ENCODE results near the gene CIROP.

The CIROP gene

GRCh38 chr14:23093991-23094665 is 10.7 kb downstream of the CIROP start:
- Mint-ChIP-seq H3K4me1 (peaks cover 31% of the 10 kb centered on the region), H3K4me3 (no peak overlapping the region), H3K27ac (no peak overlapping the region)

GRCh38 chr14:23093526-23093925 is 11.3 kb downstream of the CIROP start:
- Mint-ChIP-seq H3K27ac (no peak overlapping the region), H3K4me3 (peak overlapping the region in 1 of 2 donors; percentile 24), H3K9me3 (no peaks in the 10 kb centered on the region), H3K4me1 (peaks cover 31% of the 10 kb centered on the region), H3K27me3 (no peaks in the 10 kb centered on the region)
- no peak for DNase-seq
- no peak for ATAC-seq

More at GRCh38 chr14:23093991-23094665, 10.7 kb downstream of the CIROP start:
- no peaks in the 10 kb centered on the region for H3K27me3 Mint-ChIP-seq
- DNase-seq (no peak), ATAC-seq (no peak)
- H3K9me3 Mint-ChIP-seq: no peaks in the 10 kb centered on the region

- no peak for ATAC-seq
- Mint-ChIP-seq H3K4me3 (peak overlapping the region in 1 of 2 donors; percentile 24), H3K4me1 (peaks cover 31% of the 10 kb centered on the region), H3K27me3 (no peaks in the 10 kb centered on the region), H3K27ac (no peak overlapping the region), H3K9me3 (no peaks in the 10 kb centered on the region)
- DNase-seq: no peak
These were observed 11.7 kb downstream of the CIROP start for GRCh38 chr14:23093104-23093503.

GRCh38 chr14:23091294-23092225 is 13.2 kb downstream of the CIROP start:
- Mint-ChIP-seq H3K4me3 (no peak overlapping the region), H3K9me3 (no peaks in the 10 kb centered on the region), H3K4me1 (peaks cover 20% of the 10 kb centered on the region), H3K27me3 (no peaks in the 10 kb centered on the region), H3K27ac (peak overlapping the region in 1 of 2 donors; percentile 49)
- DNase-seq: no peak
- ATAC-seq: no peak

- DNase-seq (no peak), ATAC-seq (no peak)
- H3K4me1 Mint-ChIP-seq: peaks cover 30% of the 10 kb centered on the region
- H3K27me3 Mint-ChIP-seq: no peaks in the 10 kb centered on the region
- no peak overlapping the region for H3K4me3 Mint-ChIP-seq
- H3K9me3 Mint-ChIP-seq: no peaks in the 10 kb centered on the region
- no peak overlapping the region for H3K27ac Mint-ChIP-seq
These were observed 14.5 kb downstream of the CIROP start for GRCh38 chr14:23090254-23090636.

- DNase-seq (no peak), ATAC-seq (no peak)
- no peak overlapping the region for H3K4me3 Mint-ChIP-seq
- H3K27me3 Mint-ChIP-seq: no peaks in the 10 kb centered on the region
- no peak overlapping the region for H3K27ac Mint-ChIP-seq
- H3K4me1 Mint-ChIP-seq: peaks cover 30% of the 10 kb centered on the region
- H3K9me3 Mint-ChIP-seq: no peaks in the 10 kb centered on the region
These were observed 15.1 kb downstream of the CIROP start for GRCh38 chr14:23089498-23090253.

- Mint-ChIP-seq H3K9me3 (no peaks in the 10 kb centered on the region), H3K4me1 (peaks cover 23% of the 10 kb centered on the region), H3K27ac (peak overlapping the region in 1 of 2 donors; percentile 35), H3K4me3 (no peak overlapping the region), H3K27me3 (no peaks in the 10 kb centered on the region)
- DNase-seq: no peak
- ATAC-seq: no peak
These were observed 18.2 kb downstream of the CIROP start for GRCh38 chr14:23086565-23086964.

- Mint-ChIP-seq H3K4me1 (peaks cover 23% of the 10 kb centered on the region), H3K27ac (peak overlapping the region in 1 of 2 donors; percentile 89), H3K27me3 (no peaks in the 10 kb centered on the region), H3K4me3 (no peak overlapping the region), H3K9me3 (no peaks in the 10 kb centered on the region)
- ATAC-seq (no peak), DNase-seq (no peak)
These were observed 19.3 kb downstream of the CIROP start for GRCh38 chr14:23085458-23085857.

GRCh38 chr14:23080474-23080873 is 24.3 kb downstream of the CIROP start:
- peak overlapping the region in 1 of 2 donors; percentile 22 for H3K27ac Mint-ChIP-seq
- ATAC-seq (no peak), DNase-seq (no peak)
- no peaks in the 10 kb centered on the region for H3K9me3 Mint-ChIP-seq
- H3K4me1 Mint-ChIP-seq: peaks cover 2% of the 10 kb centered on the region
- no peaks in the 10 kb centered on the region for H3K27me3 Mint-ChIP-seq
- no peak overlapping the region for H3K4me3 Mint-ChIP-seq

GRCh38 chr14:23079716-23080115 is 25.1 kb downstream of the CIROP start:
- no peak overlapping the region for H3K27ac Mint-ChIP-seq

GRCh38 chr14:23078692-23079116 is 26.1 kb downstream of the CIROP start:
- Mint-ChIP-seq H3K4me1 (no peaks in the 10 kb centered on the region), H3K9me3 (no peaks in the 10 kb centered on the region), H3K27me3 (no peaks in the 10 kb centered on the region), H3K27ac (no peak overlapping the region), H3K4me3 (no peak overlapping the region)
- no peak for DNase-seq
- ATAC-seq: no peak

More at GRCh38 chr14:23079716-23080115, 25.1 kb downstream of the CIROP start:
- Mint-ChIP-seq H3K4me1 (no peaks in the 10 kb centered on the region), H3K27me3 (no peaks in the 10 kb centered on the region), H3K9me3 (no peaks in the 10 kb centered on the region), H3K4me3 (no peak overlapping the region)
- ATAC-seq: no peak
- no peak for DNase-seq

GRCh38 chr14:23077962-23078361 is 26.8 kb downstream of the CIROP start:
- H3K4me1 Mint-ChIP-seq: no peaks in the 10 kb centered on the region
- H3K27ac Mint-ChIP-seq: peak overlapping the region in 1 of 2 donors; percentile 3
- H3K9me3 Mint-ChIP-seq: no peaks in the 10 kb centered on the region
- H3K4me3 Mint-ChIP-seq: no peak overlapping the region
- no peaks in the 10 kb centered on the region for H3K27me3 Mint-ChIP-seq
- DNase-seq (no peak), ATAC-seq (no peak)

- no peak for ATAC-seq
- Mint-ChIP-seq H3K27me3 (no peaks in the 10 kb centered on the region), H3K9me3 (no peaks in the 10 kb centered on the region), H3K4me3 (no peak overlapping the region), H3K4me1 (peaks cover 6% of the 10 kb centered on the region), H3K27ac (no peak overlapping the region)
- DNase-seq: no peak
These were observed 27.9 kb downstream of the CIROP start for GRCh38 chr14:23076785-23077408.

- no peak overlapping the region for H3K4me3 Mint-ChIP-seq
- DNase-seq: no peak
- H3K27me3 Mint-ChIP-seq: no peaks in the 10 kb centered on the region
- H3K27ac Mint-ChIP-seq: no peak overlapping the region
- no peak for ATAC-seq
- peaks cover 22% of the 10 kb centered on the region for H3K4me1 Mint-ChIP-seq
- H3K9me3 Mint-ChIP-seq: no peaks in the 10 kb centered on the region
These were observed 29.9 kb downstream of the CIROP start for GRCh38 chr14:23074906-23075305.

GRCh38 chr14:23071921-23072539 is 32.8 kb downstream of the CIROP start:
- ATAC-seq: no peak

More at GRCh38 chr14:23071921-23072539, 32.8 kb downstream of the CIROP start:
- no peak for DNase-seq
- H3K4me1 Mint-ChIP-seq: peaks cover 41% of the 10 kb centered on the region
- H3K4me3 Mint-ChIP-seq: peak overlapping the region; percentile 80 to 87
- no peaks in the 10 kb centered on the region for H3K9me3 Mint-ChIP-seq
- H3K27ac Mint-ChIP-seq: peak overlapping the region in 1 of 2 donors; percentile 92
- no peaks in the 10 kb centered on the region for H3K27me3 Mint-ChIP-seq

Data from stimulated activated naive CD8-positive, alpha-beta T cell treated with anti-CD3 and anti-CD28 coated beads, Interleukin-15, amount 100 ng/mL, for 72 hours (primary cell).